IPS-NIHi11 (cell line): ENCODE data around the gene SGTA.

ENCODE experiments used
- DNase-seq: peaks from one replicate; pipeline ENCODE4 v3.0.0; 2012; ENCODE audit warnings: mixed read lengths, low spot score

The SGTA gene

GRCh38 chr19:2755448-2755705 lies 27.7 kb downstream of the SGTA start:
- no peak for DNase-seq

- DNase-seq = no peak
These were observed 28.2 kb downstream of the SGTA start for GRCh38 chr19:2754659-2755447.

- DNase-seq = no peak
These were observed 31.6 kb downstream of the SGTA start for GRCh38 chr19:2751438-2751830.

DNA sequence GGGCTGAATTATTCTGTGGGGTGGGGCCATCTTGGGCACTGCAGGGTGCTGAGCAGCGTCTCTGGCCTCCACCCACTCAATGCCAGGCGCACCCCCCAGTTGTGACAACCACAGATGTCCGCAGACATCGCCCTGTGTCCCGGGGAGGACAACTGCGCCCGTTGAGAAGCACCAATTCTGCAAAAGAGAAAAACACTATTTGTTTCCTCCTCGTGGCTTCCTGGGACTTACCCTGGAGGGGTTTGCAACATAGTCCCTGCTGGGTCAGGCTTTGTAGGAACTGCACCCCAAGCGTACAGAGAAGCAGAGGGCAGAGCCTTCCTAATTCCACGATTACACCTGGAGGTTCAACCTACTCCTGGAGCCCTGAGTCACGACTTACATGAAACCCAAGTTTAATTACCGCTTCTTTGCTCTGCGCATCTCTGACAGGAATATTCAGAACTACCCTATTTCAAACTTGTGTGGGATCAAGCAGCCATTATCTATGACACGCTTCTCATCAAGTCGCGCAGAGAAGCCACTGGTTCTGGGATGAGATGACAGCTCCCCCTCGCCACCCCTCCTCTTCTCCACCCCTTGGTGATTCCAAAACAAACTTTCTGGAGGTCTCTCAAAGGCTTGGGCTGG lies 32.1 kb downstream of the SGTA start:
- DNase-seq = no peak

DNA sequence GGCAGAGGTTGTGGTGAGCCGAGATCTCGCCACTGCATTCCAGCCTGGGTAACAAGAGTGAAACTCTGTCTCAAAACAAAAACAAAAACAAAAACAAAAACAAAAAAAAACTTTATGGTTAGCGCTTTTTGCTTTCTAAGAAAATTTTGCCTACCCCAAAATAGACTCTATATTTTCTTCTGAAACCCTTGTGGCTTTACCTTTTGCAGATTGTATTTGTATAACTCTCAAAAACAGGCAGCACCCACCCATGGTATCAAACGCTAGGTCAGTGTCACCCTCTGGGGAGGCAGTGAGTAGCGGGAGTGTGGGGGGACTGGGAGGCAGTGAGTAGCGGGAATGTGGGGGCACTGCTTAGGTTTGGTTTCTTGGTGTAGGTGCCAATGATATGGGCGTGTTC lies 35.7 kb downstream of the SGTA start:
- DNase-seq = no peak

DNA sequence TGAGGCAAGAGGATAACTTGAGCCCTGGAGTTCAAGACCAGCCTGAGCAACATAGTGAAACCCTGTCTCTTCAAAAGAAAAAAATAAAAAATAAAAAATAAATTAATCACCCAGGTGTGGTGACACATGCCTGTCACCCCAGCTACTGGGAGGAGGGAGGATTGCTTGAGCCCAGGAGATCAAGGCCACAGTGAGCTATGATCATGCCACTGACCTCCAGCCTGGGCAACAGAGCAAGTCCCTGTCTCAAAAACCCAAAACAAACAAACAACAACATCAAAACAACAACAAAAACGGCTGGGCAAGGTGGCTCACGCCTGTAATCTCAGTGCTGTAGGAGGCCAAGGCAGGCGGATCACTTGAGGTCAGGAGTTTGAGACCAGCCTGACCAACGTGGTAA lies 39.0 kb downstream of the SGTA start:
- no peak for DNase-seq

- no peak for DNase-seq
These were observed 40.0 kb downstream of the SGTA start for GRCh38 chr19:2743099-2743498.

GRCh38 chr19:2740314-2740656 lies 42.8 kb downstream of the SGTA start:
- no peak for DNase-seq

- peak; percentile 100 for DNase-seq
These were observed 43.3 kb downstream of the SGTA start, which contains the start of gene SLC39A3 for GRCh38 chr19:2739602-2740313. TSS of gene SLC39A3 (minus strand) at chr19:2740017. CDS start at chr19:2737257, 2,760 bp downstream.

- DNase-seq = no peak
These were observed 46.4 kb downstream of the SGTA start for GRCh38 chr19:2736550-2737190.

GRCh38 chr19:2735374-2735773 lies 47.7 kb downstream of the SGTA start:
- no peak for DNase-seq

DNA sequence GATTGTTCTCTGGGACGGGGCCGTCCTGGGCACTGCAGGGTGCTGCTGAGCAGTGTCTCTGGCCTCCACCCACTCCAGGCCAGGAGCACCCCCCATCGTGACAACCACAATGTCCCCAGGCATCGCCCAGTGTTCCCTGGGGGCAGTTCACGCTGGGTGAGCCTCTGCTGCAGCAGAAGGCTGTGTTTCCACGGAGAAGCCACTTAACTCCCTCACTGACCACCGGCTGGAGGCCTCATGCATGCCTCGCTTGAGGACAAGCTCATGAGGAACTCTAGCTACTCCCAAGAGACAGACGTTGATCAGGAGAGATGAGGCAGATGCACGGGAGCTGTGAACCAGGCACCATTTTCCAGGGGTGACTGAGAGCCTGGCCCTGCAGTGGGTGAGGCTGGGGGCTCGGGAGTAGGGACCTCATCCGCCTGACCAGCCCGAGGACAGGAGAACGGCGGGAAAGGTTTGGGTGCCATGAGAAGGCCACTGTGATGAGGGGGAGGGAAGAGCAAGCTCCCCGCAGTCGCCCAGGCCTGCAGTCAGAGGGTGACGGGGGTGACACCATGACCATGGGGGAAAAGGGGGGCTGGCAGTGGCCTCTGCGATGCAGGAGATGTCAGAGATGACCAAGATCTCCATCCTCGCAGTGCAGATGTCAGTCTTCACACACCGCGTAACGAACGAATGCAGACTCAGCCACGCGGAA lies 48.3 kb downstream of the SGTA start:
- no peak for DNase-seq

GRCh38 chr19:2733930-2734588 lies 49.0 kb downstream of the SGTA start:
- DNase-seq = no peak

DNA sequence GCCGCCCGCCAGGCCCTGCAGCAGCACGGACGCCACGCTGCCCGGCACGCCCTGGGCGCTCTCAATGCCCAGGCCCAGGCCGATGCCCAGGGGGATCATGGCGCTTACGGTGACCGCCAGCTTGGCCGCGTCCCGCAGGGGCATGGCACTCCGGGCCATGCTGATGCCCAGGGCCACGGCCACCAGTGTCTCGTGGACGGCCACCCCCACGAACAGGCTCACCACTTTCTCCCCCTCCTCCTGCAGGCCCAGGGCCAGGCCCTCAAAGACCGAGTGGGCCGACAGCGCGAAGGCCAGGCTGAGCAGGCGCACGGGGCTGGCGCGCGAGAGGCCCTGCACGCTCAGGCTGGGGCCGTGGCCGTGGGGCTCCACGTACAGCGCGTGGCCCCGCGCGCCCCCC lies 50.2 kb downstream of the SGTA start:
- peak; percentile 6 for DNase-seq

DNA sequence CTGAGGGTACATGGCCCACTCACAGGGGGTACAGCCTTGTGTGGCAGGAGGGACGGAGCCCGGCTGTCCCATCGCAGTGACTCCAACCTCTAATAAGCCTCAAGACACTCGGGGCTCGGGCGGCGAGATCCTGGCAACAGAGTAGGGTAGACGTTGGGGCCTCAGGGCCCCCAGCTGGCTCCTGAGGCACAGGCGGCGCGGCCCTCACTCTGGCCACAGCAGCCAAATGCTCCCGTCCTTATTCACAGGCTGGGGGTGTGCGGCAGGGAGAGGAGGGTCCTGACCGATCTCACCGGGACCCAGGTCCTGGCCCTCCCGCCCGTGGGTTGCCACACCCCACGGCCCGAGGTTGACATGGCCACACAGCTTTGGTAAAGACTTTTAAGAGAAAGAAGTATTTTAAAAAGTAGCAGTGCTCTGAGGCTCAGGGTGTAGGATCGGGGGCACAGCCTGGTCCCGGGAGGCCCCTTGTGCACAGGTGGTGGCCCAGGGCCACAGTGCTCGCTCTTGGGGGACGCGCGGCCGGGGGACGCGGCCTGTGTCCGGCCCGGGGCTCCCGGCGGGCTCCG lies 50.8 kb downstream of the SGTA start:
- peak; percentile 7 for DNase-seq

- DNase-seq = peak; percentile 34
These were observed 51.7 kb downstream of the SGTA start for GRCh38 chr19:2731181-2731995.

DNA sequence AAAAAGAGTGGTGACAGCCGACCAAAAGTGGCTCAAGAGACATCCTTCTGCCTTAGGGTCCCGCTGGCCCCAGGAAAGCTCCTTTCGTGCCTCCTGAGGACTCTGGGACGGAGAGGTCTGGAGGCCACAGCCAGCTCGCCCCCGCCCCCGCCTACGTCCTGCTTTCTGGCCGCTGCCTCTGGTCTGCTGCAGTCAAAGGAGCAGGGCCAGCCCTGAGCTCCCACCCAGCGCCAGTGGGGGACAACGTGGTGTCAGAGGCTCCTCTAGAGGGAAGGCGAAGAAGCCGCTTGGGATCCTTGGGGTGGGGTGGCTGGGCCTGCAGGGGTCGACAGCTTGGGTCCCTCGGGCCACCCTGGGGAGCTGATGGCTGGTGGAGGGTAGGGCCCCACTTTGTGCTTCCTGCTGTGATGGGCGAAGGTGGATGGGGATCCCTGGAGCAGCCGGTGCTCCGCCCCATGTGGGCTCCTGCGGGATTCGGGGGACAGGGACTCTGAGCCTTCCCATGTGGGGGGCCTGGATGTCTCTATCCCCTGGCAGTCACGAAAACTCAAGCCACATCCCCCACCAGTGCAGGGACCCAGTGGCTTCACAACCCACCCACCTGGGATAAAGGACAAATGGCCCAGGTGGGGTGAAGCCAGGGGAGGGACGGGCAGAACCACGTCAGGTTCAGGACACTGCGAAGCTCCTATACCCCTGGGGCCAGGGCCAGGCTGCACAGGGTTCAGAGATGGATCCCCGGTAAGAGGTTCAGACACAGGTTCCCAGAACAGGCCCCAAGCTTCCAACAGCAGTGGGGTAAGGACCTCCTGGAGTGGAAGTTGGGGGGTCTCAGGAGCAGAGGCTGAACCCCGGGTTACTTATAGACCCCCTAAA lies 52.9 kb downstream of the SGTA start:
- DNase-seq = no peak

DNA sequence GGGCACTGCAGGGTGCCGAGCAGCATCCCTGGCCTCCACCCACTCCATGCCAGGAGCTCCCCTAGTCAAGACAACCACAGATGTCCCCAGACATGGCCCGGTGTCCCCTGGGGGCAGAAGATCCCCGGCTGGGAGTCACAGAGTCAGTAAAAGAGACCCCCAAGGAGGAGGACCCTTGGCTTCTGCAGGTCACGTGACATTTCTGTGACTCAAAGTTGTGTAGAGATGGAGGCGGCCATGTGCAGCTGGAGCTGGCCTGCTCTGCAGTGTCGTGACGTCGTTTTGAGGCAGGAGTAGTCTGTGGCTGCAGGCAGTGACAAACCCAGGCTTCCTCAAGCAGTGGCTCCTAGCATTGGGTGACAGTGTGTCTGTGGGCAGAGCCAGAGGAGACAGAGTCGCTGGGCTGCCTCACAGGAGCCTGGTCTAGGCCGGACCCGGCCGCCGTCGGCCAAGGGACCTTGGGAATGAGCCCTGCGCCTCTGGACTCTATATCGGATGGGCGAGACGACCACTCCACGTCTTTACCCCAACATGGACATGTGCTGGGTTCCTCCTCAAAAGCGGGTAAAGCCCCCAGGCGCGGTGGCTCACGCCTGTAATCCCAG lies 54.2 kb downstream of the SGTA start:
- no peak for DNase-seq

- DNase-seq = no peak
These were observed 55.5 kb downstream of the SGTA start for GRCh38 chr19:2727640-2727944.
